Superior temporal gyrus (tissue), 1 donor: ENCODE data around the gene CDC42EP3.

Source experiments
- DNase-seq: peaks from one replicate; pipeline ENCODE4 v3.0.0-alpha.2; 2016; ENCODE audit errors: extremely low spot score

The CDC42EP3 gene, protein sequence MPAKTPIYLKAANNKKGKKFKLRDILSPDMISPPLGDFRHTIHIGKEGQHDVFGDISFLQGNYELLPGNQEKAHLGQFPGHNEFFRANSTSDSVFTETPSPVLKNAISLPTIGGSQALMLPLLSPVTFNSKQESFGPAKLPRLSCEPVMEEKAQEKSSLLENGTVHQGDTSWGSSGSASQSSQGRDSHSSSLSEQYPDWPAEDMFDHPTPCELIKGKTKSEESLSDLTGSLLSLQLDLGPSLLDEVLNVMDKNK

DNA sequence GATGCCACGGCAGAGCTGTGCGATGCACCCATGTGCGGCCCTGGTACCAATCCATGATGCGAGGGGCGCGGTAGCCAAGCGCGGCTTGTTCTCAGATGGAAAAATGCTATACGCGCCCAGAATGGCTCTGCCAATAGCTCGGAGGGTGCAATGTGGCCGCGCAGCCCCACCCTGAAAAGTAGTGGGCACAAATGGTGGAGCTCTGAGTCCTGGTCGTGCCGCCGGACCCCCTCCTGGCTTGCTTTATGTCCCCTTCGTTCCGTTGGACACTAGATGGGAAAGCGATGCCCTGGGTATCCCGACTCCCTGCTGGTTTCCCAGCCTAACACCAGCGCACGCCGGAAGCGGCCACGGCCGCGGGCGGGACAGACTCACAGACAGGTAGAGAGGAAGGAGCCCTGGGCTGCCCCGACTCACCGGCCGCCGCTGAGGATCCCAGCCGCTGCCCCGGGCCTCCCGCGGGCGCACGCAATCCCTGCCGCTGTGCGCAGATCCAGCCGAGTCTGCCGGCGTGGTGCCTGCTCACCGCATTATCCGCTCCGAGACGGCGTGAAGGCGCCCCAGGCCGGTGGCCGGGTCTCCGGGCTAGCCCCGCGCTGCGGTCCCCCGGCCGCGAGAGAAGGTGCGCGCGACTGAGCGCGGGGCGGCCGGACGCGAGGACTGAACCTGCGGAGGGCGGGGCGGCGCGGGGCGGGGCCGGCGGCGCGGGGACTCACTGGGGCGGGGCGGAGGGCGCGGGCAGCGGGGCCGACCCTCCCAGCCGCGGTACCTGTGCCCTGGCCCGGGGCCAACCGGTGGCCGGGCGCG lies at the start of gene CDC42EP3:
TSS of gene CDC42EP3 (minus strand) at position 634 of the 807 bp plus-strand sequence. CDS start 25,055 bp downstream, outside the sequence.
- no peak for DNase-seq

DNA sequence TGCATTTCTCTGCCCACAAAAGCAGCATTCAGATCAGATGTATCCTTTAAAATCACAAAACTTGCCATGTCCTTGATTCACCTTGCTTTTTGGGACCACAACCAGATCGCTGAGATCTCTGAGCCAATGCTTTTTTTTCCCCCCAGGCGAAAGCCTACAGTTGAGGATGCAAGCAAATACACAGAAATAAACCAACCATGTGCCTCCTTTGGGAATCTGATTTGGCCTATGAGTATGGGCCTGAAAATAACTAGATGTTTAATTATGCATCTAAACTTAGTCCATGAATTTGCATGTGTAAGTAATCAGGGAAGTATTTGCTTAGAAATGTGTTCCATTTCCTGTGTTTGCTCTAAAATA lies 49.7 kb upstream of the CDC42EP3 start:
- peak; percentile 10 for DNase-seq

DNA sequence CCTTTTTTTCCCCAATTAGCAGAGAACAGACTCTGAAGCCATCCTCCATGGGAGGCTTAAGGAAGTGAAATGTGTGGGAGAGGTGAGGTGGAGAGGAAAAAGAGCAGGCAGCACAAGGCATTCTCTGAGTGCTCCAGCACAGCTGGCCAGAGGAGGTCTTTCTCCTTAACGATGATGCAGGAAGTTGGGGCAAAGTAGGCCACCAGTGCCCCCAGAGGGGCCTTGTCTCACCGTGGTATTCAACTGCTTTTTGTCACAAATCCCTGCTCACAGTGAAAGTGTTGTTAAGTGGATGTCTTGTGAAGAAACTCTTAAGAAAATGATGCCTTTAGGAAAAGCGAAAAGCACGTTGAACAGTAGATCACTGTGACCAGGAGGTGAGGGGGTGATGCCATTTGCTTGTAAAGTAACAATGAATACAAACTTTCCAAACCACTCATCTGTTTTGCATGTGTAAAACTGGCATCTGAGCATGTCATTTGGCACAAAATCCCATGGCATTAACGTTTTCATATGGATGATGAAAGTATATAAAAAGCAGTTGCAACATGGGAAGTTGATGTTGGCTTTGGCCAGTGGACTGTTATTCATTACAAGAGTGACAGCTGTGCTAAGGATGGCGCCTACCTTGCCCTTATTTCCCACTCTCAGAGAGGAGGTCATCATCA lies 49.2 kb upstream of the CDC42EP3 start:
- DNase-seq = no peak

DNA sequence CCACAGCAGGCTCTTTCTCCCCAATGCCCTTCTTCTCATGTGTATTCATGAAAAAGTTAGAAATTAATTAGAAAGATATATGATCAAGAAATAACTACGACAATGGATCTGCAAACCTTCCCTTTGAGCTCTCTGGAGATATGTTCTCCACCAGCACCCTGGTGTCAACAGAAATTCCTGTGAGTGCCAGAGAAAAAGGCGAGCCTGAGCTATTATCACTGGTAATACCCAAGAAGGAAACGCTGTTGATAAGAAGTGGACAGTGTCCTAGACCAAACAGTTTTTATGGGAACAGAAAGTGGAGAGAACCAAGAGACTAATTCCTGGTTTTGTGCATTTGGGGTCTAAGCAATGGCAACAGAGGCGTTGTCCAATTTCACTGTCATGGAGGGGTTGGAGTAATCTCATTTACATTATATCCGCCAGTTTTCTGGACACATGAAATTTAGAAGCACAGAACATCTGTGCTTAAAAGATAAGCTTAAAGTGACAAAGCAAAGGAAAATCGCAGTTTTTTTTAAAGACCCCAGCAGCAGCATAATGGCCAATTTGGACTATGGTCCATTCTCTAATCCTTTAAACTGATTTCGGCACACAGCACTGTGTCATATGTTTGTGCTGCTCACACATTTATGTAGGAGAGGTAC lies 47.2 kb upstream of the CDC42EP3 start:
- no peak for DNase-seq

DNA sequence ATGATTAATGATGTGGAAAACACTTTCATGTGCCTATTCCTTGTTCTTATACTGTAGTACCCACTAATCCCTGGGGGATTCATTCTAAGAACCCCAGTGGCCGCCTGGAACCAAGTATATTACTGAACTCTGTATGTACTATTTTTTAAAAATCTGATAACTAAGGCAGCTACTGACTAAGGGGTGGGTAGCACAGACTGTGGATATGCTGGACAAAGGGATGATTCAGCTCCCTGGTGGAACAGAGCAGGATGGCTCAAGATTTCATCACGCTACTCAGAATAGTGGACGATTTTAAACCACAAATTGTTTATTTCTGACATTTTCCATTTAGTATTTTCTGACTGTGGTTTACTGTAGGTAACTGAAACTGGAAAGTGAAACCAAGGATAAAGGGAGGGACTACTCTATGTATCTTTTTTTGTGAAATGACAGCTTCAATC lies 41.8 kb upstream of the CDC42EP3 start:
- no peak for DNase-seq

DNA sequence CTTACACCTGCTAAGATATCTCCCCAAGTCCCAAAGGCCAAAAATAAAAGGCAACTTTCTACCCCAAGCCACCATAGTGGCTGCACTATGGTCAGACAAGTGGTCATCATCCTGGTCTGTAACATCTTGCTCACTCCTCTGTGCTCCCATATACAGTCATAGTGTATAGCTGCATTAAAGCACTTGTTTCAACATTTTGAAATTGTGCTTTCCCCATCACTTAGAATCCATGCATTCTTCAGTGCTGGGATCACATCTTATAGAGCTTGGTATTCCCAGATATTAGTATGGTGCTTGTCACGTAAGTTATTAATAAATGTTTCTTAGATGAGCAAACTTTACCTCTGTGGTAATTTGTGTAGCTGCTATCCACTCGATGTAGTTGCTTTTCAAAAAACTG lies 40.4 kb upstream of the CDC42EP3 start:
- no peak for DNase-seq

DNA sequence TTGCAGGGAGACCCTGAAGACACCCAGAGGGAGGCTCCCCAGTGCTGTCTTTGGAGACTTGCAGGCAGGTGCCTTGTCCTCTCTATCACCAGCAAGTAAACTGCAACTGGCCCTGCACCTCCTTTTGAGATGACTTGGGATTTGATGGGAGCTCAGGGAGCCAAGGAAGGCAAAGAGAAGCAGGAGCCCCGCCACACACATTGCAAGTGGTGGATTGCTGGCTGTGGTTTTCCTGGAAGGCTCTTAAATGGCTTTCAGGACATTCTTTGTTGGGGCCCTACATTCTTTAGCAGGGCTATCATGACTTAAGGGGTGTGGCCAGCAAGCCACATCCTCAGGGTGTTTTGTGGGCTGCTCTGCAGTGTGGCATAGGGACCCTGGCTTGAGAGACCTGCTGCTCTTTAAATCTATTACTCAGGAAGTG lies 39.9 kb upstream of the CDC42EP3 start:
- DNase-seq = no peak

DNA sequence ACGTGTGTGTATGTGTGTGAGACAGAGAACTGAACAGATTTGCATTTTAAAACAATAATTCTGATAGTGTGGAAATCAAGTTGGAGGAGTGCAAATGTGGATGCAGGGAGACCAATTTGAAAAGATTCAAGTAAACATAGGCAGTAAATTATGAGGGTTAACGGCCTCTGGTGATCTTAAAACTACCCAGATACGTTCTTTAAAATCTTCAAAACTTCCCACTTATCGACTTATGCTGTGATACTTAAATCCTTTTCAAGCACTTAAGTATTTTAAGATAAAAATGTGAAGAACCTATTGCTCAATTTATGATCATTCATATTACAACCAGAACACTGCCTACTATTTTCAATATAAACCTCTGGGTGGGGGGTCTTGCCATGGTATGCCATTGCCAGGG lies 37.7 kb upstream of the CDC42EP3 start:
- DNase-seq = no peak

DNA sequence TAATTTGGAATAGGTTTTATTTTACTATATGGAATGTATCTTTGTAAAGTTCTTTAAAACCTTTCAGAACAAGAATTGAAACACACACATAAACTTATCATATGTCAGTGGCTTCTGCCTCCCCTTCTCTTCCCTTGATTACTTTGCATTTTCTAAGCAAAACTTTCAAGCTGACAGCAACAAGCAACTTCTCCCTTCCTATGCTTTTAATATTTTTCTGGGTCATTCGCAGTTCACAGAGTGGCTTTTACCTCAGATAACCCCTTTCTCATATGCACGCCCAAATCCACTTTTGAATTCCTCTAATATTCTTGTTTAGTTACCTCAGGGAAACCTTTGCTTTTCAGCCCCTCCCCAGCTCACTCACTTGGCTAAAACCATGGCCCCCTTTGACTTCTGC lies 36.7 kb upstream of the CDC42EP3 start:
- DNase-seq = no peak

DNA sequence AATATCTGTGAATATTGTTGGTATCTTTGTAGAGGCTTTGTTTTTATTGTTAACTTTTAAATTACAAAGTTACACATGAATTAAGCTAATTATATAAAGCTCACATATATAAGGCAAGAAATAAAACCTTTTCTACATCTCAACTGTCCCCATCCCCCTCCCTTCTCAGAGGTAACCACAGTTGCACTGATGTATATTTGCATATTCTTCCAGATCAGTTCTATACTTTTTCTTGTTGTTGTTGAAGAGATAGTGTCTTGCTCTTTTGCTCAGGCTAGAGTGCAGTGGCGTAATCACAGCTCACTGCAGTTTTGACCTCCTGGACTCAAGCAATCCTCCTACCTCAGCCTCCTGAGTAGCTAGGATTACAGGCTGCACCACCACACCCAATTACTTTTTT lies 36.0 kb upstream of the CDC42EP3 start:
- DNase-seq = no peak

DNA sequence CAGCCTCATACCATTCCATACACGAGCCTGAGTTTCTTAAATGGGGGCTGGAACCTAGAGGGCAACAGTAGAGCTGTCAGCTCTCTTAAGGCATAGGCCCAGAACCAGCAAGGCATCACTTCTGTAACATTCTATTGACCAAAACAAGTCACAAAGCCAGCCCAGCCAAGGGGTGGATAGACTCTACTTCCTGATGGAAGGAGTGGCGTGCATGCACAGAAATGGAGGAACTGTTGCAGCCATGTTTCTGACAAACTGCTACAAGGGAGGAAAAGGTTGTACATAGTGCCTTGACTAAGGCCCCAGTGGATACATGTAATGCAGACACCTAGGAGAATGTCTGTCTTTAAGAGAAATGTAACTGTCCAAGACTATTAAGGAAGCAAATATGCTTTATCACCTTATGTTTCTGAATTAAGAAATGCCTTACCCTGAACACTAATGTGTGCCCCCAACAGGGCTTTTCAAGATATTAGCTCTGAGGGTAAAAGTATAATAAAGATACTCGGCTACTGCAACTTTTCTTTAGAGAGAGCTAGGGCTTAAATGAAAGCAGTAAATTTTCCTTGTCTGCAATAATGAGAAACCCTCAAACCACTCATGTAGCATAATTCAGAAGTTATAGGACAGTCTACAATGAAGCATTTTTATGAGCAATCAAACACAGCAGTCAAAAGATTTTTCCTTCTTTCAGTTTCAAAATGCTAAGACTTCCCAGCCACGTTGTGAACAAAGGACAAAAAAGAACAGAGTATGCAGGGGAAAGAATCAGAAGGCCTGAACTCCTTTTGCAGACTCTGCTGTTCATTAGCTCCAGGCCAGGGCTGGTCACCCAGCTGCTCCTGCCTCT lies 35.1 kb upstream of the CDC42EP3 start:
- DNase-seq = no peak

DNA sequence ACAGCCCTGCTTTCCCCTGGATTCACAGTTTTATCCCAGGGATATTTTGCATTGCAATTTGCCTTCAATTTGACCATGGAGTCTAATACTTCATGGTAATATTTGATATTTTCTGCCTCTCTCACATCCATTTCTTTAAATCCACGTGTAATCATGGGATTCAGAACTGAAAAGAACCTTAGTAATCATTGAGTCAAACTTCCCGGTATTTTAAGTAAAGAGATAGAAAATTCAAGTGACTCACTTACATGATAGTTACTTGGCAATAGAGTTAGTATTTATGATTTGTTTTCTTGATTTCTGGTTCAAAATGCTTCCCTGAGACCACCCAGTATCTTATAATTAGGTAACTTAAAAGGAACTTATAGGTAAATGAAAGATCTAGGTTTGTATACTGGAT lies 33.7 kb upstream of the CDC42EP3 start:
- DNase-seq = no peak

DNA sequence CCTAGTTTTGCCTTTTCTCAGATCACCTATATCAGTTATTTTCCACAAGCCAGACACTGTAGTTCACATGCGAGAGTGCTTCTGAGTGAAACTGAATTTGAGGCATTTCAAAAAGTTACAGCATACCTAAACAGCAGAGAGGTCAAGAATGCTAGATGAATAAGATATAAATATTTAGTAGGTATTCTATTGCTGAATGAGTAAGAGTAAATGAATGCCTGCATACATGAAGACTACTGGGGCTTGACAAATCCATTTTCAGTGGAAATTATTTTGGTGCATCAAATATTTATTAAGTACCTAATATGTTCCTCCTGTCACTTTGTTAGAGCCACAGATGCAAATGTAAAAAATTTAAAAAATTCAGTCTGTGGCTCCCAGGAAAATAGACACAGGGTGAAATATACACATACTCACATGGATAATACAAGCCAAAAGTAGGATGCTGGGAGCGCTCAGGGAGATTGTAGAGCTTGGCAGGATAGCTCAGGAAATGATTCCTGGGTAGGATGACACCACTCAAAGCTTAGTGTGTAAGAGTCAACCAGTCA lies 27.6 kb upstream of the CDC42EP3 start:
- DNase-seq = no peak

DNA sequence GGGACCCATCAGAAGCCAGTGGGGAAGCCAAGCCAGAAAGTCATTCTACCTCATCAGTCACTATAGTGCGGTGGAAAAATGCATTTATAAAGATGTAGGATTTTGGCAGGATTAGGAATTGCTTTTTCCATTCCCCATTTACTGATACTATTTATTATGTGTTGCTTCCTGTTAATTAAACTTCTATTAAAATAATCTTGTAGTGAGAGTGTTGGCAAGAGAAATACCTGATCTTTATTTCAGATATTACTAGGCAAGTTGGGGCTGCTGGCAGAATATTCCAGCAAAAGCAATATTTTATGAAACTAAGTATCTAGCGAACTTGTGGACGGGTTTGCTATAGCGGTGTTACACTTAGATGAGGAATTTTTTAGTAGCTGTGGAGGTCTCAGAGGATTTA lies 23.9 kb upstream of the CDC42EP3 start:
- no peak for DNase-seq

DNA sequence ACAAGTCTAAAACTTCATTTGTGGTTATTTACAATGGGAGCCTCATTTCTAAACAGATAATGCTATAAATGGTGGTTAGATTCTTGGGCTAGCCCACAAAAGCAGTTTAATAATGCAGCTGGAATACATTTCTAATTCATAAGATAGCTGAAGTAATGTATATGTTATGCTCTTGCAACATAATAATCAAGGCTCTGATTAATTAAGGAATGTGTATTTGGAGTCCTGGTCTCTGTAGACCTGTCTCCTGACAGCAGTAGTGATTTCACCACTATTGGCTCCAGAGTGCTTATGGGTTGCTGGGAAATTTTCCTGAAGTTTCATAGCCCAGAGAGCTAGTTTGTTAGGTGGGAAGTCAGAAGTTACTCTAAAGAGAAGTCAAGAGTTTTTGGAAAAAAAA lies 21.3 kb upstream of the CDC42EP3 start:
- no peak for DNase-seq

DNA sequence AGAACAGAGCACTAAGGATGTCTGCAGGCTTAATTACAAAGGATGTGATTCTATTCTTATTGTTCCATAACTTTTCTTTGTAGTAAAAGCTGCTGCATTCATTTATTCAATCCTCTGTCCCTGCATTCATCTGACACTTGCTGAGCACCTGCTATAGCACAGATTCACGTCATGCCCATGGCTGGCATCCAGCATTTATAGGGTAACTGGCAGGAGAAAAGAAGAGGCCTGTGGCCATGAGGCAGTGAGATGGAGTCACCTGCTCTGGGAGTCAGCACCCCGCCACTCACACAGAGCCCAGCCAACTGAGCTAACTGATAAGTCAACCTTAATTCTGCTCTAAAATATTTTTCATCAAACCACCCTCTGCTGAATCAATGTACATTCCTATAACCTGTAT lies 18.3 kb upstream of the CDC42EP3 start:
- no peak for DNase-seq

DNA sequence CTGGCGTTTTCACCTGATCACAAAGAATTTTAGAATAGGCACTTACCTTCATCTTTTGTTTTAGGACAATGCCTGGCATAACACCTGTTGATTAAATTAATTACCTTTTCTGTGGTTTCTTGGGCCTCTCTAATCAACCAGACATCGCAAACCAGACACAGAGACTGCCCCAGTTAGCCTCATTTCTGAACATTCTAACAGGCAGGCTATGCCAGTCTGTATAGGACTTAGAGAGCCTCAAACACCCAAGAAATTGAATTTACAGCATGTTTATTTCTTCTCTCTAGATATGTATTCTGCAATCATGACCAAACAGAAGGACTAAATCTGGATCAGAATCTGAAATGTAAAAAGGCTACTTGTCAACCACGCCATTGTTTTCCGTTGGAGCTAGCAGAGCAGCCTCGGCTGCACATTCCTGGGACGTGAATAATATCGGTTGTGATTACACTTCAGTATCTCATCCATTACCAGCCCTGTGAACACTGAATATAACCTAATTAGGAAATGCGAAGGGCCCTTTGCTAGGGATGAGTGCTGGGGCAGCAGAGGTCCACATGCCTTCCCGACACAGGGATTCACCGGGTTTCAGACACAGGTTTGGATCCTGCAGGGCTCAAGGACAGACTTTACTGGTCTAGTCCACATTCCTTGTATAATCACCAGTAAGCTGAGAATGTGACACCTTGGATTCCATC lies 17.5 kb upstream of the CDC42EP3 start:
- DNase-seq = no peak

DNA sequence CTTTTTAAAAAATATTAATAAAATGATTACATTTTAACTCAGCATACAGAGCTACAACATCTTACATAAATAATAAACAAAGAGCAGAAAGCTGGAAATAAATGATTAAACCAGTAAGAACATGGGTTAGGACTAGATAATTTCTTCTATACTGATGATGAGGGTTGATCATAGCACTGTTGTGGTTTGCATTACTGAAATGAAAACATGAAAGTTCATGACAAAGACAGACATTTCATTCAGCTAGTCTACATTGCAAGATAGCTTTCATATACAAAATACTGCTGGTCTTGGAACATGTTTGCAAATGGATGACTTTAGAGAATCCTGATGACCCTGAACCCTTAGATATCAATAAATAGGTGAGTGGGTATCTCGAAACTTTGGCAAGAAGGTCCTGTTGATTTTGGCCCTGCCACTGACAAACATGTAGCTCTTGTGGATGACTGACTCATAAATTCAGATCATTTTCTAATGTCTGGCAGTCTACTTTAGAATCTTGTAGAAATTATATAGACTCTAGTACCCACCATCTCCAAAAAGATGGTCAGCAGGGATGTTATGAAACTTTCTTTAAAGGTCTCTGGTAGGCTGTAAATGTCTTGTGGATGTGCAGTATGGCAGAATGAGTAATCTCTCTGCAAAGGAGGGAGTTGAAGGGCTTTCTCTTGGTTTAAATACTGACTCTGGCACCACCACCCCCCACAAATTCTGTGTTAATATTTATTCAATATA lies 15.5 kb upstream of the CDC42EP3 start:
- no peak for DNase-seq

DNA sequence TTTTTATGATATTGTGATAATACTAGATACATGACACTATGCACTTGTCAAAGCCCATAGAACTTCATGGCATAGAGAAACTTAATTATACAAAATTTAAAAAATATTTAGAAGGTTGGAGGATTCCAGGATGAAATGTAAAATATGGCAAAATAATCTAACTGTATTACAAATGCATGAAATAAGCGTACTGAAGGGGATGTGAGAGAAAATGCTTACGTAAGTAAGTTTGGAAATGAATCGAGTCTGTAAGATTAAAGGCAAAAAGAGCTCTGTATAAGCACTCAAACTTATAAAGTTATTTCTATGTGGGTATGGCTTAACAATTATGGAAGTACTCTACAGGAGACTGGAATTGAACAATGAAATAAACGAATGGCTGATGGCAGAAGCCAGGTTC lies 13.4 kb upstream of the CDC42EP3 start:
- DNase-seq = no peak
